ENCODE measurements around the gene NKAIN2.
"Not testable (repeated sequence)": the region's sequence is repeated elsewhere in the genome, so short reads cannot be mapped to it uniquely, and the experiment has no call there.

NKAIN2 gene

GRCh38 chr6:124721331-124721730 lies 917.7 kb downstream of the NKAIN2 start:
- DNase-seq, result no peak

DNA sequence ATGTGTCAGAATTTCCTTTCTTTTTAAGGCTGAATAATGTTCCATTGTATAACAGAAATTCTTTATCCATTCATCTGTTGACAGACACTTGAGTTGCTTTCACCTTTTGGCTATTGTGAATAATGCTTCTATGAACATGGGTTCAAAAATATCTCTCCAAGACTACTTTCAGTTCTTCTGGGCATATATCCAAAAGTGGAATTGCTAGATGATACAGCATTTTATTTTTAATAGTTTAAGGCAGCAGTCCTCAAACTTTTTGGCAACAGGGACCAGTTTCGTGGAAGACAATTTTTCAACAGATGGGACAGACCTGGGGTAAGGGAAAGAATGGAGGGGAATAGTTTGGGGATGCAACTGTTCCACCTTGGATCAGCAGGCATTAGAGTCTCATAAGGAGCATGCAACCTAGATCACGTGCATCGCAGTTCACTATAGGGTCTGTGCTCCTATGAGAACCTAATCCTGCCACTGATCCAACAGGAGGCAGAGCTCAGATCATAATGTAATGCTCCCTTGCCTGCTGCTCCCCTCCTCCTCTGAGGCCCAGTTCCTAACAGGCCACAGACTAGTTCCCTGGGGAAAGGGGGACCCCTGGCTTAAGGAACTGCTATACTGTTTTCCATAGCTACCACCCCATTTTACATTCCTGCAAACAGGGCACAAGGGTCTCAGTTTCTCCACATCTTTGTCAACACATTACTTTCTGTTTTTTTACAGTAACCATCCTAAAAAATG lies 918.6 kb downstream of the NKAIN2 start:
- no peak for DNase-seq

DNA sequence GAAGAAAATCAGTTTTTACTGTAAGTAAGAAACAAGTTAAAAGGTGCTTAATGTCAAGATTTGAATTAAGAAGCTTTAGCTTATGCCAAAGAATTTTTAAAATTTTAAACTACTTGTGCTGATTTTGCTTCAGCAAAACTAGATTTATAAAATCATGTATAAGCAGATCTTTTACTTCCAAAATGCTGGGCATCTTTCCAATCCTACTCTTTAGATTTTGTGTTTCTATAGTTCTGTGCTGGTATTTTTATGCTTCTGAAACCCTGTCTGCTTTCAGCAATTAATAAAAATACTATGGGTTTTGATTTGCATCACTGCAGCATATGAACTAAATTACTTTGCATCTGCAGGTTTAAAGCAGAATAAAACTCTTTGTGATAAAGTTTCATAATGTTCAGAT lies 920.0 kb downstream of the NKAIN2 start:
- DNase-seq, result no peak

- DNase-seq, result not testable (repeated sequence)
Measured at GRCh38 chr6:124737804-124738203, 934.1 kb downstream of the NKAIN2 start.

DNA sequence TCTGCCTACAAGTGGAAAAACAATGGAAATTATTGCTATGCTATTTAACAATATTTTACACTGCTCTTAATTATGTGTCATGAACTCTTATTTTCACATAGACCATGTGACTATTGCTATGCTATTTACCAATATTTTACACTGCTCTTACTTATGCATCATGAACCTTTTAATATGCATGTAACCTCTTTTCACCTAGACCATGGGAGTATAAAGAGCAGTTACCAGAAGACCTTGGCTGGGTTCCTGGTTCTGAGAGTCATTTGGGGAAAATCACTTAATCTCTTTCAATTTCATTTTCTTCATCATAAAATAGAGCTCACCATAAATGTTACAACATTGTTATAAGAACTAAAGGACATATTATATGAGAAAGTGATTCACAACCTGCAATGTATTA lies 934.8 kb downstream of the NKAIN2 start:
- no peak for DNase-seq

DNA sequence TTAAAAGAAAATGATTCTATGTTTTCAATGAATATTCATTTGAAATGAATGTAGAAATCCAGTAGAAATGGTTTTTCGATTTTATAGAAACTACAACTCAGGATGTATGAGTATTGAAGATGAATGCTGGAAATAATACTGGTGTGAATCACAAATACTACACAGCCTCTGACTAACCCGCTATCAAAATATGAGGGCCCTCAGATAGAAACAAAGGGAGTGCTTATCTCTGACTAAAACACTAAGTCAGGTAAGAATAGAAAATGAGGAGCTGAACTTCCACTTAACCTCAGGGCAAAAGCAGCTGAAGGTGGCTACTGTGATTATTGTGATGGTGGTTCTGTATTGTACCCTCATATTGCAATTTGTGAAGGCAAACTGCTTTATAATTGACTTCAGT lies 937.7 kb downstream of the NKAIN2 start:
- no peak for DNase-seq

DNA sequence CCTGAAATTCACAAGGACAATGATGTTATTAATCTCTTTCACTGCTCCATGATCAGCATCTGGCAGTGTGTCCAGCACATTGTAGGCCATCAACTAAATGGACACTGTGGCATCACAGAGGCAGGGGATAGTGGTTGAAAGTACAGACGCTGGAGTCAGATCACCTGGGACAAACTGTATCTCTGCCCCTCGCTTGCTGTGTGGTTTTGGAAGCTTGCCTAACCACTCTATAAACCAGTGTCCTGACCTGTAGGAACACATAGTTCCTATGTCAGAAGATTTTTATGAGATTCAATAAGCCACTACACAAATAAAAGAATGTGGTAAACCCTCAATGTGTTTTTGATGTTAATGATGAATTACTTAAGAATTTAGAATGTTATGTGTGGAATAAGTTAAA lies 939.3 kb downstream of the NKAIN2 start:
- DNase-seq, result no peak

DNA sequence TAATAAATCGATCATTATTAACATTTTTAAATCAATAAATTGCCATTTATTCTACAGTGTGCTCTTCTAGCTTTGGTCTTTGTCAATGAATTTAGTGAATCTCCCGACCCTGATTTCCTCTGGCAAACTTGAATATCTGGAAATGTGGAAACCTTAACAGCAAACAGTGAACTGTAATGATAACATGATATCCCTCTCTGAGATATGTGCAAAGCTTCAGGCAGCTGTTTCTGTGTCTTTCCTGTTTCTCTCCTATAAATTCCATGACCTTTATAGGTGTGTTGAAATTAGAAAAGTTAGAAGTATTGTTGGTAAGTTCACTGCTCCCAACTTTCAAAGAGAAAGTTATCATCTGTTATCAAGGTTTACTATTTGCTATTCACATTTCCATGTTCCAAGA lies 939.8 kb downstream of the NKAIN2 start:
- no peak for DNase-seq

DNA sequence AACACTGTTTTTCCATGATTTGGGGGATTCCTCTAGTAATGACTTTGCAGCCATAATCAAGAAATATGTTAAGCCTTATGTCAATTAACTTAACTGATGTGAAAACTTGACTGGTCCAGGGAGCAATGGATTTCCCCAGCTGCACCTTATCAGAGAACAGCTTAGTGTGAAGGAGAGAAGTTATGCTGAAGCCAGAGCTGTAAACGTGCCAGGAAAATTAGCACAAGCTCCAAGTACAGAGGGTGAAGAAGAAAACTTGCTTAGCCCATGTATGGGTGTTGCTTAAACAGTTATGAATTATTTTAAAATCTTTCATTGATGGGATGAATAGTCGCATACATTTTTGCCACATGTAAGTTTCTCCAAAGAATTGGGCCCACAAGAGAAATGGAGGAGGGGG lies 943.7 kb downstream of the NKAIN2 start:
- DNase-seq, result no peak

DNA sequence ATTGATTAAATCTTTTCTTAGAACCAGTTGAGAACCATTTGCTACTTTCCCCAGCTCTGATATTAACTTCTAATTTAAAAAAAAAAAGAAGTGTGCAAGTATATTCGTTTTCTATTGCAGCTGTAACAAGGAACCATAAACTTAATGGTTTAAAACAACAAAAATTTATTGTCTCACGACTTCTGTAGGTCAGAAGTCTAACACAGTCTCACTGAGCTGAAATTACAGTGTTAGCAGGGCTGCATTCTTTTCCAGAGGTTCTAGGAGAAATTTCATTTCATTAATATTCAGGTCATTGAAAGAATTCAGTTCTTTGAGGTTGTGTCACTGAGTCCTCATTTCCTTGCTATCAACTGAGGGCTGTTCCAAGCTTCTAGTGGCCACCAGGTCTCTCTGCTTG lies 945.1 kb downstream of the NKAIN2 start:
- DNase-seq, result no peak

DNA sequence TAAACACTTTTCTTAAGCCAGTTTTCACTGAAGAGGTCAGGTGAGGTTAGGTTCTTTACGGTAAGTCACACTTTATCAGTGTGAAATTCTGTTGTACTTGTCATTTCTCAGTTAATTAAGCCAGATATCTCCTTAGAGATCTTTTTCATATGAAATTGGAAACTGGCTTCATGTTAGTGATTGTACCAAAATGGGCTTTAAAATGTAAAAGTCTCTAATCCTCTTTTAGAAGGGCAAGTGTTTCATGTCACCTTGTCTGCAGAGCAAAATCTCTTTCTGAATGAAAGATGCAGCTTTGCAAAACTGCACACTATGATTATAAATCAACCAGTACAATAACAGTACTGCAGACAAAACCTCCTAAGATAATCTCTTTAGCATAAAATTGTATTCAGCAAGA lies 949.3 kb downstream of the NKAIN2 start:
- DNase-seq, result no peak

GRCh38 chr6:124753562-124754105 lies 950.0 kb downstream of the NKAIN2 start:
- no peak for DNase-seq

GRCh38 chr6:124755321-124755720 lies 951.7 kb downstream of the NKAIN2 start:
- DNase-seq, result no peak

DNA sequence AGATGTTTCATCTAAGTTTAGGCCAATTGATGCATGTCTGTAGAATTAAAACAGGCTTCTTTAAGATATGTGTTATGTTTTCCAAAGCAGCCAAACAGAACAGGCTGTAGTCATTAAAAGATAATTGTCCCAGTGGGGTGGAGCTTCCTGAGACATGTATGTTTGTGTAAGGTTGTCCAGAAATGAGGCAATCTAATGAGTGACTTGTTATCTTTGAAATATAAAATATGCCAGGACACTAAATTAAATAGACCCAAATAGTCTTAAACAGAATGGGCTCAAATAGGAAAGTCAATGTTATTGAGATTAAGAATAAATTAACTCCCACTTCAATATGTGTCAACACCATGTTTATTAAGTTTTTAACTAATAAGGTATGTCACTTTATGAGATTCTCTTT lies 953.9 kb downstream of the NKAIN2 start:
- DNase-seq, result no peak

DNA sequence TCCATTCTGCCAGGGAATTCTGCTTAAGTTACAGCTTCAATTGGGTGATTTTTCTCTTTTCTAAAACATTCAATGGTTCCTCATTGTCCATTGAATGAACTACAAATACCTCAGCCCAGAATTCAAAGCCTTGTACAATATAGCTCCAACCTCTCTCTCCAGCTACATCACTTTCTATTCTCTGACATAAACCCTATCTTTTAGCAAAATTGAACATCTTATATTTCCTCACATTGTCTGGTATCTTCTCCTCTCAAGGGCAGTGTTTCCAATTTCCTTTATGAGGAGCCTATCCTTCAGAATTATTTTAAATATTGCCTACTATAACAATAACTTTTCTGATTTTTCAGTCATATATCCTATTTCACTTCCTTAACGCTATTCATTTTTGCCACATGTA lies 955.0 kb downstream of the NKAIN2 start:
- DNase-seq, result no peak

GRCh38 chr6:124765280-124765679 lies 961.6 kb downstream of the NKAIN2 start:
- DNase-seq, result no peak

DNA sequence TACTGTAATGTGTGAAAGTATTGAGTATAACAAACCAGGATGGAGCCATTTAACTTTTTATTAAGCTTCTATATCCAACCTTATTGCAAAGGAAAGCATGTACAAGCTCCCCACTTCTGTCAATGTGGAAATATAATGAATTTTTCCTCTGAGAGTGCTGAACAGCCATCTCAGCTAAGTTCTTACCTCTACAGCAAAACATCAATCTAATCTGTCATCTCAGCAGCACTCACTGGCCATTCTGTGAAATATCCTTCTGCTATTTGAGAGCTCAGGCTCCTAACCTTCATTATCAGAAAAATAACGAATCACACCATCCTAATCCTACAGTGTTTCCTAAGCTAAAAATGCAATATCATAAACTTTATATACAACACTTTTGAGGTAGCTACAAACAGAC lies 964.6 kb downstream of the NKAIN2 start:
- no peak for DNase-seq

GRCh38 chr6:124769811-124770544 lies 966.3 kb downstream of the NKAIN2 start:
- no peak for DNase-seq

GRCh38 chr6:124770784-124771183 lies 967.1 kb downstream of the NKAIN2 start:
- no peak for DNase-seq

- no peak for DNase-seq
Measured at GRCh38 chr6:124772733-124773319, 969.2 kb downstream of the NKAIN2 start.

- no peak for DNase-seq
Measured at GRCh38 chr6:124775121-124775520, 971.5 kb downstream of the NKAIN2 start.

DNA sequence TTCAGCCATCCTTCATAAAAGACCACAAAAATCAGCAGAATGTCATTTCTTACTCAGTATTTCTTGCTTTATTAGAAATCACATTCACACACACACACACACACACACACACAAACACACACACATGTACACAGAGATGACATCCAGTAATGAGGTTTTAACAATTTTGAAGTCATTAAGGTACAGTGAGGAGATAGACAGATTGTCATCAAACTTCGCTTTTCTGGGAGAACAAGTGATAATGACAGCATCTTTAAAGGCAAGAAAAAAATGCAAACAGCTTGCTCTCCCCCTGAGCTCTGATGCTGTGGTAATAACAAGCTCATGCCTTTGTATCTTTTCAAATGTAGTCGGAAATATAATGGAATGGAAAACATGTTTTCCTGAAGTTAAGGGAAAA lies 974.2 kb downstream of the NKAIN2 start:
- DNase-seq, result no peak

DNA sequence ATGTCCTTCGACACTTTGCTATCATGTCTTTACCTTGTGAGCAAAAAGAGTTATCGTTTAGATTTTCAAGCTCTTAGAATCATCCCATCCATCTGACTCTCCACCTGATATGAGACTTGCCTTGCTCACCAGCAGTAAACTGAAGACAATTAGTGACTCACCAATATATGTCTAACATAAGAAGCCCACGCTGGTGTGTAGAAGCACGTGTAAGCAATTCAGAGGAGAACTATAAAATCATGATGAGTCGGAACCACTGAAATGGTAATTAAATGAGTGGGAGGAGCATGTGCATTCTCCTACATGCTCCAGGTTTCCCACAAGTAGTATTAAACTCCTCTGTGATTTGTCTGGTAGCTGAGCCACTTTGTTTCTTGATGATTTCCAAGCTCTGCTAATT lies 977.0 kb downstream of the NKAIN2 start:
- no peak for DNase-seq

GRCh38 chr6:124783344-124783743 lies 979.7 kb downstream of the NKAIN2 start:
- DNase-seq, result no peak
